HG03095 (cell line): ENCODE results near the gene MSI2.

Experiments used
- ATAC-seq: cut with Tn5 transposase; IDR thresholded peaks from one replicate; pipeline ENCODE4 v1.9.1; 2021; ENCODE audit warnings: moderate library complexity; ENCODE audit not compliant: unreplicated experiment

The MSI2 gene

GRCh38 chr17:57387575-57387974 lies 131.3 kb downstream of the MSI2 start:
- ATAC-seq: no peak

GRCh38 chr17:57388131-57388725 lies 131.9 kb downstream of the MSI2 start:
- no peak for ATAC-seq

GRCh38 chr17:57389473-57389872 lies 133.2 kb downstream of the MSI2 start:
- ATAC-seq: no peak

GRCh38 chr17:57391076-57391825 lies 134.9 kb downstream of the MSI2 start:
- no peak for ATAC-seq

- no peak for ATAC-seq
These were observed 135.6 kb downstream of the MSI2 start for GRCh38 chr17:57391857-57392471.

GRCh38 chr17:57393368-57393767 lies 137.0 kb downstream of the MSI2 start:
- ATAC-seq: no peak

GRCh38 chr17:57394375-57394774 lies 138.1 kb downstream of the MSI2 start:
- no peak for ATAC-seq

- no peak for ATAC-seq
These were observed 139.5 kb downstream of the MSI2 start for GRCh38 chr17:57395721-57396321.

- ATAC-seq: no peak
These were observed 140.2 kb downstream of the MSI2 start for GRCh38 chr17:57396511-57396921.

GRCh38 chr17:57397402-57397801 lies 141.1 kb downstream of the MSI2 start:
- no peak for ATAC-seq

- no peak for ATAC-seq
These were observed 143.4 kb downstream of the MSI2 start for GRCh38 chr17:57399690-57400089.

GRCh38 chr17:57400648-57401047 lies 144.3 kb downstream of the MSI2 start:
- ATAC-seq: no peak

- no peak for ATAC-seq
These were observed 145.5 kb downstream of the MSI2 start for GRCh38 chr17:57401556-57402488.

GRCh38 chr17:57402681-57403180 lies 146.4 kb downstream of the MSI2 start:
- ATAC-seq: no peak

GRCh38 chr17:57403236-57403635 lies 146.9 kb downstream of the MSI2 start:
- ATAC-seq: no peak

- ATAC-seq: no peak
These were observed 147.8 kb downstream of the MSI2 start for GRCh38 chr17:57404073-57404472.

GRCh38 chr17:57404795-57405490 lies 148.6 kb downstream of the MSI2 start:
- no peak for ATAC-seq

- ATAC-seq: no peak
These were observed 149.3 kb downstream of the MSI2 start for GRCh38 chr17:57405491-57406072.

GRCh38 chr17:57406131-57406980 lies 150.0 kb downstream of the MSI2 start:
- ATAC-seq: no peak
